Breast epithelium (tissue), 3 donors: ENCODE data around the gene GLDC.

Experiments used
- CTCF ChIP-seq, 3 donors: fragments of 450-650 bp; IDR thresholded peaks; one replicate each; pipeline ENCODE4 v1.5.1; 2016 to 2017; ENCODE audit warnings: antibody characterized with exemption in 3 of 3, mild to moderate bottlenecking in 3 of 3, moderate library complexity in 3 of 3
- POLR2AphosphoS5 ChIP-seq, 3 donors: sonication (generic); formaldehyde crosslinking; IDR thresholded peaks; one replicate each; pipeline ENCODE4 v1.6.1; 2017; ENCODE audit warnings: antibody characterized with exemption in 3 of 3

- TF ChIP-seq POLR2AphosphoS5 (IDR thresholded peaks at IDR 0.05): no peak
- no peak for TF ChIP-seq CTCF (IDR thresholded peaks at IDR 0.05)
These were observed 143.1 kb downstream of the GLDC start for GRCh38 chr9:6502399-6502798.
